Measurements from ENCODE around the gene FAM98A.

DNA sequence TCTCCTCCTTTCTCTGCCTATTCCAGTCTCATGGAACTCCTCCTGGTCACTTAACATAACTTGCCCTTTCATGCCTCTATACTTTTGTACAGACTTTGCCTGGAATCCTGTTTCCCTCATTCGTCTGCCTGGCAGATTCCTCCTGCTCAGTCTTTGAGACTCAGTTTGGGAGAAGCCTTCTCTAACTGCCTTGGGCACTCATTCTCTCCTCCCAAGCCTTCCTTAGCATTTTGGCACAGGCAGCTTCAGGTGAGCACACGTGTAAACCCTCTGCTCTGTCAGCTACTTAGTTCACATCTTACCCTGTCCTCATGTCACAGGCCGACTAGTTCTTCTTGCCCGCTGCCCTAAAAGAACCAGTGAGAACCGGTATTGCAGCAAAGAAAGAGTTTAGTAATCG, 6.0 kb upstream of the FAM98A start:
- TF ChIP-seq, protein P1, sequence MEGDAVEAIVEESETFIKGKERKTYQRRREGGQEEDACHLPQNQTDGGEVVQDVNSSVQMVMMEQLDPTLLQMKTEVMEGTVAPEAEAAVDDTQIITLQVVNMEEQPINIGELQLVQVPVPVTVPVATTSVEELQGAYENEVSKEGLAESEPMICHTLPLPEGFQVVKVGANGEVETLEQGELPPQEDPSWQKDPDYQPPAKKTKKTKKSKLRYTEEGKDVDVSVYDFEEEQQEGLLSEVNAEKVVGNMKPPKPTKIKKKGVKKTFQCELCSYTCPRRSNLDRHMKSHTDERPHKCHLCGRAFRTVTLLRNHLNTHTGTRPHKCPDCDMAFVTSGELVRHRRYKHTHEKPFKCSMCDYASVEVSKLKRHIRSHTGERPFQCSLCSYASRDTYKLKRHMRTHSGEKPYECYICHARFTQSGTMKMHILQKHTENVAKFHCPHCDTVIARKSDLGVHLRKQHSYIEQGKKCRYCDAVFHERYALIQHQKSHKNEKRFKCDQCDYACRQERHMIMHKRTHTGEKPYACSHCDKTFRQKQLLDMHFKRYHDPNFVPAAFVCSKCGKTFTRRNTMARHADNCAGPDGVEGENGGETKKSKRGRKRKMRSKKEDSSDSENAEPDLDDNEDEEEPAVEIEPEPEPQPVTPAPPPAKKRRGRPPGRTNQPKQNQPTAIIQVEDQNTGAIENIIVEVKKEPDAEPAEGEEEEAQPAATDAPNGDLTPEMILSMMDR (IDR thresholded peaks at IDR 0.05), result no peak
- TF ChIP-seq POLR2A (IDR thresholded peaks at IDR 0.05), result no peak

Data from breast epithelium (tissue), 3 donors.